NCI-H187 treated with DMSO at 0.1 percent for 48 hours (cell line): ENCODE data around the gene DPH7.
A peak's percentile ranks its signal among the peaks of the same experiment; 100 is the strongest.
"Not testable (repeated sequence)": the region's sequence is repeated elsewhere in the genome, so short reads cannot be mapped to it uniquely, and the experiment has no call there.

ENCODE experiments used
- DNase-seq: peaks from one replicate; lab custom pipeline; 2025; lab: John Stamatoyannopoulos, UW

Gene DPH7

GRCh38 chr9:137578518-137579258, at the start of gene DPH7:
DPH7 (minus strand) TSS chr9:137578925; CDS start chr9:137578777, 148 bp downstream.
- peak; percentile 18 for DNase-seq

- DNase-seq: not testable (repeated sequence)
Observed at GRCh38 chr9:137627406-137627805, 48.7 kb upstream of the DPH7 start.

- no peak for DNase-seq
Observed at GRCh38 chr9:137626464-137626863, 47.7 kb upstream of the DPH7 start.

- not testable (repeated sequence) for DNase-seq
Observed at GRCh38 chr9:137622211-137622610, 43.5 kb upstream of the DPH7 start.

GRCh38 chr9:137621131-137621757, 42.5 kb upstream of the DPH7 start:
- DNase-seq: no peak

- no peak for DNase-seq
Observed at GRCh38 chr9:137620581-137620980, 41.9 kb upstream of the DPH7 start.

GRCh38 chr9:137620048-137620405, 41.3 kb upstream of the DPH7 start:
- DNase-seq: no peak

GRCh38 chr9:137619240-137620047, 40.7 kb upstream of the DPH7 start:
- DNase-seq: no peak

- DNase-seq: no peak
Observed at GRCh38 chr9:137618105-137619067, 39.7 kb upstream of the DPH7 start, which contains the start of gene EHMT1. EHMT1 (plus strand) TSS chr9:137619005; CDS start chr9:137619029, 24 bp downstream.

GRCh38 chr9:137615387-137615871, 36.7 kb upstream of the DPH7 start:
- DNase-seq: no peak

GRCh38 chr9:137614631-137615386, 36.1 kb upstream of the DPH7 start:
- DNase-seq: no peak

- DNase-seq: no peak
Observed at GRCh38 chr9:137613738-137614523, 35.2 kb upstream of the DPH7 start.

GRCh38 chr9:137613259-137613658, 34.5 kb upstream of the DPH7 start:
- no peak for DNase-seq

GRCh38 chr9:137612741-137613142, 34.0 kb upstream of the DPH7 start:
- no peak for DNase-seq

GRCh38 chr9:137611623-137612609, 33.2 kb upstream of the DPH7 start:
- no peak for DNase-seq

GRCh38 chr9:137610944-137611343, 32.2 kb upstream of the DPH7 start:
- no peak for DNase-seq

GRCh38 chr9:137607141-137607857, 28.6 kb upstream of the DPH7 start:
- no peak for DNase-seq

- DNase-seq: no peak
Observed at GRCh38 chr9:137606734-137607138, 28.0 kb upstream of the DPH7 start.
